ENCODE data around the gene ANXA6.
A peak's percentile ranks its signal among the peaks of the same experiment; 100 is the strongest.

ANXA6 gene

DNA sequence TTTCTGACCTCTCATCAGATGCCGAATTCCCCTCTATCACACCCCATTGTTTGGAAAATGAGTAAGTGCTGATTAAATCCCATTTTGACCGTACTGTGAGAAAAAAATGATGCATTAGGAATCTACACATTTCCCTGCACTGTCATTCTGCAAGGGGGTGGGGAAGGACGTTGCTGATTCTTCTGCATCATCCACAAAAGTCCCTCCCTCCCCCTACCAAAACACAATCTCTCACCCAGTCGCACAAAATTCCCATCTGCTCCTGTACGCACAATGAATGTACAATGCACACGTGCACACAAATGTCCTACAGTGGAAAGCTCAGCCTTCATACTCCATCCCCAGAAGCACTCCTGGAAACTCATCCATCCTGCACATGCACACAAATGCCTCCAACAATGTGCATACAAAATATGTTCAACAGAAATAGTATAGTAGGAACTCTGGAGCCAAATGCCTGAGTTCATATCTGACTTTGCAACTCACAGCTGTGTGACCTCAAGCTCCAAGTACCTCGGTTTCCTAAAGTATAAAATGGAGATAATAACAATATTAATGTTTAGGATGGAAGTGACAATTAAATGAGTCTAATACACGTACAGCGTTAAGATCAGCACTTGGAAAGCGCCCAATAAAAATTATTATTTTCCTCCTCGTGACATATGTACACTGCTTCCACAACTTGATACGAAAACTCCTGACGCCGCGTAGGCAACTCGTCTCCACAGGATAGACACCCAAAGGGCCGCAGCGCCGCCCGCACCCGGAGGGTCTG, 77.6 kb downstream of the ANXA6 start:
- DNase-seq: peak; percentile 69 to 70

- DNase-seq: peak; percentile 85 to 86
Observed at GRCh38 chr5:151078490-151079262, 78.9 kb downstream of the ANXA6 start.

DNA sequence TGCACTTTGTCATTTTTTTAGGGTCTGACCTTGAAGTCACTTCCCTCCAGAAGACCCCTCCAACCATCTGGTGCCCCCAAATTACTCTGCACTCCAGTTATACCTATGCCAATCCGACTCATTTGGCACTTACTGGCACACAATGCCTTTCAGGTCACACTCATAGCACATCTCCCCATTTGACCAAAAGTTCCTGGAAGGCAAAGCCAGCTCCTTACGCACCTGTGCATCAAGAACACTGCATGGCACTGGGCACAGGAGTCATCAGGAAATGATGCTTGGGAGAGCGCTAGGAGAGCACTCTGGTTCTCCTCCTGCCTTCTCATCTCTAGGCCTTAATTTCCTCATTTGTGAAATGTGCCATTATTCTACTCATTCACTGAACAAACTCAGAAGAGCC, 79.6 kb downstream of the ANXA6 start:
- peak in 1 of 2 experiments; percentile 41 for DNase-seq

- no peak for DNase-seq
Observed at GRCh38 chr5:151077419-151077818, 80.2 kb downstream of the ANXA6 start.

DNA sequence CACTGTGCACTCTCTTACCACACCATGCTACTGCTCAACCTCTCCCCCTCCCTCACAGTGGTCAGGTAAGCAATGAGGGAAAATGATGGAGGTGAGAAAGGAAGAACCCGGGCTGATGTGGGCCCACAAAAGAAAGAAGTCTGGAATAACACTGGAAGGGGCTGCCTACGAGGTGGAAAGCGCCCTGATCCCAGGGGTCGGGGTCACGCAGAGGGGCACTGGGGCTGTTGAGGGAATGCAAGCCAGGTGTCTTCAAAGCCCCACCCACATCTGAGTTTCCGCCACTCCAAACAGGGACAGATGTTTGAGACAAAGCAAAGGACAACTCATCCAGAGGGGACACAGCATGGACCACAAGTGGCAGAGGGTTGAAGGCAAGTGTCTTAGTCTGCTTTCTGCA, 81.0 kb downstream of the ANXA6 start:
- DNase-seq: no peak

GRCh38 chr5:151075698-151076331, 81.8 kb downstream of the ANXA6 start:
- peak; percentile 50 to 64 for DNase-seq

DNA sequence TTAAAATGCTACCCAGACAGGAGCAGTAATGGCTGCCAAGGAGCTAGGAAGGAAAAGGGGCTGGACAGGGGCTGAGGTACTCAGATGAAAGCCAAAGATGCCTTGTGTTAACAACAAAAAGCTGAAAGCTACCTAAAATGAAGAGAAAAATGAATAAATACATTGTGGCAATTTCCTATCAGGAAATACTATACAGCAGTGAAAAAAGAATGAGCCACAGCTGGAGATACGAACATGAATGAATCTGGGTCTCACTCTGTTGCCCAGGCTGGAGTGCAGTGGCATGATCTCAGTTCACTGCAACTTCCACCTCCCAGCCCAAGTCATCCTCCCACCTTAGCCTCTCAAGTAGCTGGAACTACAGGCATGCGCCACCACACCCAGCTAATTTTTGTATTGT, 83.0 kb downstream of the ANXA6 start:
- no peak for DNase-seq

GRCh38 chr5:151073280-151073679, 84.3 kb downstream of the ANXA6 start:
- DNase-seq: no peak

GRCh38 chr5:151072630-151073025, 85.0 kb downstream of the ANXA6 start:
- no peak for DNase-seq

DNA sequence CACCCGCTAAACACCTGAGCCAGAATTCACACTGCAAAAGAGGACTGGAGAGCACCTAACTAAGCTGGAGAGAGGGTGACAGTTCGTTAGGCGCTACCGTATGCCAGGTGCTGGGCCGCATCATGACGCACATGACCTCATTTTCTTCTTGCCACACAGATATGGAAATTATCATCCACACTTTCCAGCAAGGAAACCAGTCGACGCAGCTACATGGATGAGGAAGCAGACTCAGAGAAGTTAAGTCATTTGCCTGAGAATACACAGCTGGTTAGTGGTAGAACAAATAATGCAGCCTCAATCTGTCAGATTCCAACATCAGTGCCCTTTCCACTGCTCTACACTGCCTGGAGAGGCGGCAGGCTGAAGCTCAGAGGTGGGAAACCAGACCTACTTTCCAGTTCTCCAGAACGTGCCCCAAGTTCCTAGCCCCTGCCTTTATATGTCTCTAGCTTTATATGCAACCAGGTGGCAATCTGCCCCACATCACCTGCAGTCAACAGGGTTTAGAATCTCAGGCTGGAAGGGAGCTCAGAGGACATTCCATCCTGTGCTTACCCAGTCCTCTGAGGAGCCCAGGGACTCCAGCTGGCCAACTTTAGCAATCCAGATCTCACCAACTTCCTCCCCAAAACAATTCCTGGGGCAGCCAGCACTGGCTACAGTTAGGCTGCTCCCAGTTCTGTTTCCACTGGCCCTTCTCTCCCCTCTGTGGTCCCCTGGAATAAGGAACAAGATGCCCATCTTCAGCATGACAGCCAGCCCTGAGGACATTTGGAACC, 85.5 kb downstream of the ANXA6 start:
- no peak for DNase-seq

DNA sequence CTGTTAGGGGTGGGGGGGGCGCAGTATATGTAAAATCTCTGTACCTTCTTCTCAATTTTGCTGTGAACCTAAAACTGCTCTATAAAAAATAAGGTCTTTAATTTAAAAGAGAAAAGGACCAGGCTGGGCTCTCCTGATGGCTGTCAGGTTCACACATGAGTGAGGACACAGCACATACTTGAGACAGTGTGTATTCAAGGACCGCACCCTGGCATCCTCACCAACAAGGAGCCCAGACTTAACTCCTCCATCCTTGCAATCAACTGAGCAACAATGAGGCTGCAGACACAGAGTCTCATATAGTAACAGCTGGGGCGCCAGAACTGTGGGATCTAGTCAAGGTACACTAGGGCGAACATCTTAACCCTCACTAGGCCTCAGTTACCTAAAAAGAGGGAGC, 86.6 kb downstream of the ANXA6 start:
- no peak for DNase-seq

DNA sequence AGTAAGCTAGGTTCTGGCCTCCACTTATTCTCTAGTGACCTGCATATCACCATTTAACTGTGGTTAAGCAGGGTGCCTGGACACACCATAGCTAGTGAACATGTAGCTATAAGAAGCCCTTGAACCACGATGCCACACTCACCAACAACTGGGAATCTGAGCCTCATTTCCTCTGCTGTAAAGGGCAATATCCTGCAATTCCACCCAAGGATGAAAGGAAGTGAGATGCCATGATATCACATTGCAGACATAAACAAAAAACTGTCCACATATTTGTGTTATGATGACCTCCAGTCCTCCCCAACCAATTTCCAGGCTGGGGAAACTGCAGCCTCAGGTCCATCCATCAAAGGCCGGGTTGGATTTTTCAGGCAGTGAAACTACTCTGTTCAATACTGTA, 87.1 kb downstream of the ANXA6 start:
- DNase-seq: no peak

- DNase-seq: peak; percentile 78 to 81
Observed at GRCh38 chr5:151068433-151069197, 89.0 kb downstream of the ANXA6 start.

GRCh38 chr5:151067632-151068432, 89.7 kb downstream of the ANXA6 start:
- no peak for DNase-seq

- no peak for DNase-seq
Observed at GRCh38 chr5:151066920-151067319, 90.7 kb downstream of the ANXA6 start.

- DNase-seq: no peak
Observed at GRCh38 chr5:151065609-151066008, 92.0 kb downstream of the ANXA6 start.

DNA sequence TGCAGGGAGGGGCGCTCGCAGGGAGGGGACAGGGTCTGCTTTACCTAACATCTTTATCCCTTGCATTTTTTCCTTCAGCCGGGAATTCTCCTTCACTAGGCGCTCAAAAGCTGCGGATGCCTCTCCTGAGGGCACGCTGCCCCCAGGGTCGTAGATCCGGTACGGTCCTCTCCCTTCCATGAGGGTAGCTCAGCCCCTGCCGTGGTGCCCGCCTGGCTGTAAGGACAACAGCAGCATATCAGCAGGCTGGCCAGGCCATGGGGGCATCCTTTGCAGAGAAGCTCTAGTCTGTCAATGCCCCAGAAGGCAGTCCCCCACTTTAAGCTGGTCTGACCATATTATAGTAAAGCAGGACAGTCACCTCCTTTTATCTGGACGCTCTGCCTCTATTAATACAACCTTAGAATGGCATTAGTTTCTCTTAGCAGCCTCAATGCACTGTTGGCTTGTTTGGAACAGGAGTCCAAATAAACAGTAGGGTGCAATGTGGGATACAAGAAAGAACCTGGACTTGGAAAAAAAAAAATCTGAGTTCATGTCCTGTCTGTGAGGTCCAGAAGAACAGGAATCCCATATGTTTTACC, 92.6 kb downstream of the ANXA6 start:
- DNase-seq: no peak

DNA sequence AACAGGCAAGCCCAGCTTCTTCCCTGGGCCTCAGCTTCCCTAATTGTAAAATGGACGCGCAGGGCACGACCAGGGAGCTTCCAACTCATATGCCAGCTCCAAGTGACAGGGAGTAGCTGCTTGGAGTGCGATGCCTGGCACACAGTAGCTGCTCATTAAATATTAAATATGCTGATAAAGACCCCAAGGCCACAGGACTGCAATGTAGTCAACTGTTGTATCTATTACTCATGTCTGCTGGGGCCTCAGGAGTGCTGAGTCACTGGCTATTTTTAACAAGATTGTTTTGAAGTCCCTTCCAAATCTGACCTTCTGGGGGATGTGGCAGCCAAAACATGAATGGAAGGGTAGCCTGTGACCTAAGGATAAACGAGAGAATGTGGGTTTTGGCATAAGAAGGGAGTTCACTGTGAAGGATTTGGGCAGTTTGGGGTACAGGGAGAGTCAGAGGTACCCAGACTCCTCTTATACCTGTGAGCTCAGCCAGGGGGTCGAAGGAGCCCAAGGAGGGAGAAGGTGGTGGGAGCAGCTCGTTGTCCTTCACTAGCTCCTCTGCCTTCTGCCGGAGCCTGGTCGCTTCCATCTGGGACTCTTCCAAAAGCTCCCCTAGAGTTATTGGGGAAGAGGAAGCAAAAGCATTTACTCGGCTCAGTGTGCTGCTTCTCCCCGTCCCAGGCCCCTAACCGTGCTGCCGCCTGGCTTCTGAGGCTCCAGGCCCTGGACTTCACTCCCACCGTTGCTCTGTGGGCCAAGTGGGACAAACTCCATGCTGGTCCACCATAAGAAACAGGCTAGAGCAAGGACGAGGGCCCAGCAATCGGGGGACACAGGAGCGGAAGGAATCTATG, 94.2 kb downstream of the ANXA6 start:
- DNase-seq: no peak

GRCh38 chr5:151062405-151063141, 95.0 kb downstream of the ANXA6 start:
- DNase-seq: no peak
